22Rv1 (cell line): ENCODE measurements around the gene ACTN3.

ENCODE experiments used
- CTCF ChIP-seq: fragments of 450-650 bp; IDR thresholded peaks from 2 replicates; pipeline ENCODE4 v1.5.1; 2017; ENCODE audit warnings: mild to moderate bottlenecking
- ZFX ChIP-seq: fragments of 450-650 bp; IDR thresholded peaks from 2 replicates; pipeline ENCODE4 v1.6.1; 2017; ENCODE audit warnings: antibody characterized with exemption, borderline replicate concordance

- TF ChIP-seq CTCF (no peak), ZFX (no peak)
These were observed 16.3 kb downstream of the ACTN3 start for GRCh38 chr11:66562907-66563583.
